GM19328 (cell line): ENCODE measurements around the gene YIPF5.

Experiments used
- ATAC-seq: cut with Tn5 transposase; IDR thresholded peaks from one replicate; pipeline ENCODE4 v1.9.1; 2021; ENCODE audit warnings: mild to moderate bottlenecking, moderate library complexity; ENCODE audit not compliant: unreplicated experiment

Gene YIPF5

GRCh38 chr5:144128844-144129243 lies 41.6 kb downstream of the YIPF5 start:
- no peak for ATAC-seq

GRCh38 chr5:144126707-144127106 lies 43.8 kb downstream of the YIPF5 start:
- no peak for ATAC-seq

GRCh38 chr5:144125163-144125726 lies 45.2 kb downstream of the YIPF5 start:
- ATAC-seq: no peak

GRCh38 chr5:144122641-144123040 lies 47.8 kb downstream of the YIPF5 start:
- no peak for ATAC-seq

- ATAC-seq: no peak
Measured at GRCh38 chr5:144122081-144122480, 48.4 kb downstream of the YIPF5 start.

GRCh38 chr5:144121577-144121976 lies 48.9 kb downstream of the YIPF5 start:
- ATAC-seq: no peak

GRCh38 chr5:144120661-144121180 lies 49.7 kb downstream of the YIPF5 start:
- ATAC-seq: no peak

- no peak for ATAC-seq
Measured at GRCh38 chr5:144117412-144117811, 53.0 kb downstream of the YIPF5 start.

GRCh38 chr5:144114571-144114970 lies 55.9 kb downstream of the YIPF5 start:
- ATAC-seq: no peak
